HG03139 (cell line): ENCODE data around the gene RAB40C.

Source experiments
- ATAC-seq: cut with Tn5 transposase; IDR thresholded peaks from one replicate; pipeline ENCODE4 v1.9.1; 2021; ENCODE audit not compliant: unreplicated experiment

The RAB40C gene

DNA sequence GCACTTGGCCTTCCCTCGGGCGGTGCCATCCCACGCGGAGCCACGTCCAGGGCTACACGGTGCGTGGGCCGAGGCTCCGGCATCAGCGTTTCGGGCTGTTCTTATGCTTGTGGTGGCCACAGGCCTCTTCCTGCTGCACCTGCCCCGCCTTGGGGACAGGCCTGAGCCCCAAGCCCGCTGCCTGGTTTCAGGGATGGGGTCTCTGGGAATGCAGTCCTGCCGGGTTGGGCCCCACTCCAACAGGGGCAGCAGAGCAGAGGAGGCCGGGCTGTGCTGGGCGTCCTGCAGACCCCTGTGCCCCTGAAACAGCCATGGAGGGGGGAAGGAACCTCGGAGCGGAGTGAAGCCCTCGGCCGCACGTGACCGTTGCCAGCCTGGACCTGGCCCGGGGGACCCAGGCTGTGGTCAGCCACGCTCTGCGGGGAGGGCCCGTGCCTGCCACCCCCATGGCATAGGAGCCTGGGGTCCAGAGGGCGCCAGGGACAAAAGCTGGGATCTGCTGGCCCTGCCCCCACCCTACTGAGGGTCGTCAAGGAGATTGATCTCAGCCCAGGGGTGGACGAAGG, 40.5 kb downstream of the RAB40C start:
- ATAC-seq = no peak

DNA sequence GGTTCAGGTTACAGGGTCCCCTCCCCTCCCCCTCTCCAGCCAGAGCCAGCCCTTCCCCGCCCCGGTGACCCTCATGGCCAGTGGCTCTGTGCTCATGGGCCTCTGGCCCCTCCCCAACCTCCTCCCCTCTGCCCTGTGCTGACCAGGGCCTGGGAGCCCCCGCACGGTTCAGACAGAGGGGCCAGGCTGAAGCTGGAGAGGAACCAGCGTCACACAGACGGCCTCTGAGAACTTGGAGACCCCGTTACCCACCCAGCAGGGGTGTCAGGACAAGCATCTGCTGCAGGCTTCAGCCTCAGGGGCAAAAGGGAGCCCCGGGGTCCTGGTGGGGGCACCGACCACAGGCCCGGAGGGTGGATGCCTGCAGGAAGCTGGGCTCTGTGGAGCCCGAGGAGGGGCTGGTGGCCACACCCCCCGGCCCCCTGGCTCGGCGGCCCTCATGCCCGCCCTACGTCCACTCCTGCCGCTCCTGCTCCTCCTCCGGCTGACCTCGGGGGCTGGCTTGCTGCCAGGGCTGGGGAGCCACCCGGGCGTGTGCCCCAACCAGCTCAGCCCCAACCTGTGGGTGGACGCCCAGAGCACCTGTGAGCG, 41.0 kb downstream of the RAB40C start, which contains the start of gene WFIKKN1:
Gene WFIKKN1, plus strand, starts transcription at position 171 of the 591 bp plus-strand sequence. Its CDS starts 269 bp downstream, at position 440.
- ATAC-seq = no peak

DNA sequence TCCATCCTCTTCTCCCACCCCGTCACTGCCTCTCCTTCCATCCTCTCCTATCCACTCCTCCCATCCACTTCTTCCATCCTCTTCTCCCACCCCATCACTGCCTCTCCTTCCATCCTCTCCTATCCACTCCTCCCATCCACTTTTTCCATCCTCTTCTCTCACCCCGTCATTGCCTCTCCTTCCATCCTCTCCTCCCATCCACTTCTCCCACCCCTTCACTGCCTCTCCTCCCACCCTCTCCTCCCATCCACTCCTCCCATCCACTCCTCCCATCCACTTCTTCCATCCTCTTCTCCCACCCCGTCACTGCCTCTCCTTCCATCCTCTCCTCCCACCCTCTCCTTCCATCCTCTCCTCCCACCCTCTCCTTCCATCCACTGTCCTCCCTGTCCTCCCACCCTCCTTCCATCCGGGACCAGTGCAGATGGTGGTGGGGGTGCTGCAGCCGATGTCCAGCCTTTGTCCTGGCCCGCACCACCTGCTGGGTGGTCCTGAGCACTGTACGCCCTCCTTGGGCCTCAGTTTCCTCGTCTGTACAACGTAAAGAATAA, 42.0 kb downstream of the RAB40C start:
- ATAC-seq = no peak

DNA sequence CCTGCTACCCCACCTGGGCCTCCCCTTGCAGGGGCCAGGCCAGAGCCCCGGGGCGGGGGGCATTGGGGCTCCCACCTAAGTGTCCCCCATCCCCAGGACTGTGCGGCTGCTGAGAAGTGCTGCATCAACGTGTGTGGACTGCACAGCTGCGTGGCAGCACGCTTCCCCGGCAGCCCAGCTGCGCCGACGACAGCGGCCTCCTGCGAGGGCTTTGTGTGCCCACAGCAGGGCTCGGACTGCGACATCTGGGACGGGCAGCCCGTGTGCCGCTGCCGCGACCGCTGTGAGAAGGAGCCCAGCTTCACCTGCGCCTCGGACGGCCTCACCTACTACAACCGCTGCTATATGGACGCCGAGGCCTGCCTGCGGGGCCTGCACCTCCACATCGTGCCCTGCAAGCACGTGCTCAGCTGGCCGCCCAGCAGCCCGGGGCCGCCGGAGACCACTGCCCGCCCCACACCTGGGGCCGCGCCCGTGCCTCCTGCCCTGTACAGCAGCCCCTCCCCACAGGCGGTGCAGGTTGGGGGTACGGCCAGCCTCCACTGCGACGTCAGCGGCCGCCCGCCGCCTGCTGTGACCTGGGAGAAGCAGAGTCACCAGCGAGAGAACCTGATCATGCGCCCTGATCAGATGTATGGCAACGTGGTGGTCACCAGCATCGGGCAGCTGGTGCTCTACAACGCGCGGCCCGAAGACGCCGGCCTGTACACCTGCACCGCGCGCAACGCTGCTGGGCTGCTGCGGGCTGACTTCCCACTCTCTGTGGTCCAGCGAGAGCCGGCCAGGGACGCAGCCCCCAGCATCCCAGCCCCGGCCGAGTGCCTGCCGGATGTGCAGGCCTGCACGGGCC, 42.8 kb downstream of the RAB40C start:
- no peak for ATAC-seq

DNA sequence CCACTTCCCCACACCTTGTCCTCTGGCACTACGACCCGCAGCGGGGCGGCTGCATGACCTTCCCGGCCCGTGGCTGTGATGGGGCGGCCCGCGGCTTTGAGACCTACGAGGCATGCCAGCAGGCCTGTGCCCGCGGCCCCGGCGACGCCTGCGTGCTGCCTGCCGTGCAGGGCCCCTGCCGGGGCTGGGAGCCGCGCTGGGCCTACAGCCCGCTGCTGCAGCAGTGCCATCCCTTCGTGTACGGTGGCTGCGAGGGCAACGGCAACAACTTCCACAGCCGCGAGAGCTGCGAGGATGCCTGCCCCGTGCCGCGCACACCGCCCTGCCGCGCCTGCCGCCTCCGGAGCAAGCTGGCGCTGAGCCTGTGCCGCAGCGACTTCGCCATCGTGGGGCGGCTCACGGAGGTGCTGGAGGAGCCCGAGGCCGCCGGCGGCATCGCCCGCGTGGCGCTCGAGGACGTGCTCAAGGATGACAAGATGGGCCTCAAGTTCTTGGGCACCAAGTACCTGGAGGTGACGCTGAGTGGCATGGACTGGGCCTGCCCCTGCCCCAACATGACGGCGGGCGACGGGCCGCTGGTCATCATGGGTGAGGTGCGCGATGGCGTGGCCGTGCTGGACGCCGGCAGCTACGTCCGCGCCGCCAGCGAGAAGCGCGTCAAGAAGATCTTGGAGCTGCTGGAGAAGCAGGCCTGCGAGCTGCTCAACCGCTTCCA, 43.6 kb downstream of the RAB40C start:
- ATAC-seq = no peak

DNA sequence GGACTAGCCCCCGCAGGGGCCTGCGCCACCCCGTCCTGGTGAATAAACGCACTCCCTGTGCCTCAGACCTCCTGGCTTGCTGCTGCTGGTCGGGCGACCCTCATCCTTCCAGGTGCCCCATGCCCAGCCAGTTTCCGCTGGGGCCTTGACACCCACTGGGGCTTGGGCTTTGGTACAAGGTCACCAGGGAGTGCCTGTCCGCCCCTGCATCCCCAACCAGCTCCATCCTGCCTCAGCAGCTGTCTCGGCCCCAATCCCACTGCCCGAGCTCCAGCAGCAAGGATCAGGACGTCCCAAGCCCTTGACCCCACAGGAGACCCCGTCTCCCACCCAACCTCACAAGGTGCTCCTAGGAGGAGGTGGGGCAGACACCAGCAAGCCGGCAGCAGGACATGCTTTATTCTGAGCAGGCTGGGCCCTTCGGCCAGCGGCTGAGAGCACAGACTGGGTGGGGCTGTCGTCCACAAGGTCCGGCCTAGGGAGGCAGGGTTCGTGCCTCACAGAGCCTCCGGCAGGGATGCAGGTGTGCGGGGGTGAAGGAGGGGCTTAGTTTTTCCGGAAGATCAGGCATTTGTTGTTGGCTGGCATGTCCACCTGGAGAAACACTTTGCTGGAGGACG, 44.3 kb downstream of the RAB40C start:
- no peak for ATAC-seq

DNA sequence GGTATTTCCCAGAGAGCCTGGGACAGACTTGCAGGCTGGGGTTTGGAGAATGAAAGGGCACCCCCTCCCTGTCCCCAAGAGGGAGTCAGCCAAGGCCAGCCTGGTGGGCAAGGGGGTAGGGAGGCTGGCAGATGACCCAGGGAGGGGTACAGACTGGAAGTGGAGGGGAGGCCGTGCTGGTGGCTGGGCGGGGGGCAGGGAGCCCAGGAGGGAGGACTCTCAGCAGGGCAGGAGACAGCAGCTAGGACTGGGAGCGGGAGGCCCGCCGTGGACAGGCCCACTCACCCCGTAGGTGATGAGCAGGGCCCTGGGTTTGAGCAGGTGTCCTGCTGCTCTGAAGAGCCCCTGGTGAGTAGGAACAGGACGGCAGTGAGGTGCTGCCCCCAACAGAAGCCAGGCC, 45.1 kb downstream of the RAB40C start:
- ATAC-seq = no peak

DNA sequence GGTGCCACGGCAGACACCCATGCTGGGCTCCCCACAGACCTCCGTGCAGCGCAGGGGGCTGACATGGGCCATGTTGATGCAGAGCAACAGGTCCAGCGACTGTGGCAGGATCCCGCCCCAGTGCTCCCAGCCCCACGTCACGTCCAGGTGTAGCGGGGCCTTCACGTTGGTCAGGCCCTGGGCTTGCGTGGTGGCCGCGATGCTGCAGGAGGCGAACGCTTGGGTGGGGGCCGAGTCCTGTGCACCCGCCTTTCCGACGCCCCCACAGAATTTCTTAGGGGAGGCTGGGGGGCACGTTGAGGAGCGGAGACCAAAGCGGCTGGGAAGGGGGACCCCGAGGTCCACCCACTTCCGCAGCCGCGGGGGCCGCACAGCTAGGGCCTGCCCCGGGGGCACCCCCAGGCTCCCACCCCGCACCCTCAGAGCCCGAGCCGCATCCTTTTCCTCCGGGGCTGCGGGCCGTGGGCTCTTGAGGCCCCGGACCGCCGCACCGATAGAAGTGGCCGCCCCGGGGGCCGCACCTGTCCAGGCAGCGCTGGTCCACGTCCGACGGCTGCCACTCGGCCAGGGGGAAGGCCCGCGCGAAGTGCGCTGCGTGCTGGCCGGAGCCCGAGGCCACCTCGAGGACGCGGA, 45.8 kb downstream of the RAB40C start:
- no peak for ATAC-seq

DNA sequence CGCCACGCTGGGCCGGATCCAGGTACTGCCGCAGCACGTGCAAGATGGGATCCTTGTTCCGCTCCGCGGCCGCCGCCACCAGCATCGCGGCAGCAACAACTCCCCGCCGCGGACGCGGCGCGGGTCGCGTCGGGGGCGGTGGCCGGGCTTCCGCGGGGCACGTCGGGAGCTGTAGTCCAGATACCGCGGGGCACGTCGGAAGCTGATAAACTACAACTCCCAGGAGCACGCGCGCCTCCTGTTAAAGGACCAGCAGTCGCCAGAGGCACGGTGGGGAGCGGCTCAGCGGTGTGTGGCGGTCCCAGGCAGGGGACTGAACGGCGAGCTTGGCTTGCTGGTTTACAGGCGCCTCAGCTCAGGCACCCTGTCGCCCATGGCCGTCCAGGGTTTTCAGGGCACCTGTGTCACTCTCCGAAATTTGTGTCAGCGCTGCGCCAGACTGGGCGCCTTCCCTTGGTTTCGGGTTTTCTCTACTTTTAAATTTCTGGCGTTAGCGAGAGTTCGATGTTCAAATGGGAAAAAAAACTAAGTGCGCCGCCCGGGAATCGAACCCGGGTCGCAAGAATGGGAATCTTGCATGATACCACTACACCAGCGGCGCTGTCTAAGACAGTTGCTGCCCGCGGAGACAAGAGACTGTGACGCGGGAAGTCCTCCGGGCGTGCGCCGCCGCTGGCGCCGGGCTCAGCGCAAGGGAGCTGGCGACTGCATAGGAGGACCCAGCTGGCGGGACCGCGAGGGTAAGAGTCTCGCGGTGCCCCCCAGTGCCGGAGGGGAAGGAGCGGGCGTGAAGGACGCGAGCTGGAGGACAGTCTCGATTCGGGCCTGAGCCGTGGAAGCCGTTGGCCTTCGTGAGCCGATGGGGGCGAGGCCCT, 46.6 kb downstream of the RAB40C start, which contains the start of gene METTL26:
Gene METTL26, minus strand, starts transcription at position 100 of the 875 bp plus-strand sequence. Its CDS starts 15 bp downstream, at position 85.
- ATAC-seq = peak; percentile 51

DNA sequence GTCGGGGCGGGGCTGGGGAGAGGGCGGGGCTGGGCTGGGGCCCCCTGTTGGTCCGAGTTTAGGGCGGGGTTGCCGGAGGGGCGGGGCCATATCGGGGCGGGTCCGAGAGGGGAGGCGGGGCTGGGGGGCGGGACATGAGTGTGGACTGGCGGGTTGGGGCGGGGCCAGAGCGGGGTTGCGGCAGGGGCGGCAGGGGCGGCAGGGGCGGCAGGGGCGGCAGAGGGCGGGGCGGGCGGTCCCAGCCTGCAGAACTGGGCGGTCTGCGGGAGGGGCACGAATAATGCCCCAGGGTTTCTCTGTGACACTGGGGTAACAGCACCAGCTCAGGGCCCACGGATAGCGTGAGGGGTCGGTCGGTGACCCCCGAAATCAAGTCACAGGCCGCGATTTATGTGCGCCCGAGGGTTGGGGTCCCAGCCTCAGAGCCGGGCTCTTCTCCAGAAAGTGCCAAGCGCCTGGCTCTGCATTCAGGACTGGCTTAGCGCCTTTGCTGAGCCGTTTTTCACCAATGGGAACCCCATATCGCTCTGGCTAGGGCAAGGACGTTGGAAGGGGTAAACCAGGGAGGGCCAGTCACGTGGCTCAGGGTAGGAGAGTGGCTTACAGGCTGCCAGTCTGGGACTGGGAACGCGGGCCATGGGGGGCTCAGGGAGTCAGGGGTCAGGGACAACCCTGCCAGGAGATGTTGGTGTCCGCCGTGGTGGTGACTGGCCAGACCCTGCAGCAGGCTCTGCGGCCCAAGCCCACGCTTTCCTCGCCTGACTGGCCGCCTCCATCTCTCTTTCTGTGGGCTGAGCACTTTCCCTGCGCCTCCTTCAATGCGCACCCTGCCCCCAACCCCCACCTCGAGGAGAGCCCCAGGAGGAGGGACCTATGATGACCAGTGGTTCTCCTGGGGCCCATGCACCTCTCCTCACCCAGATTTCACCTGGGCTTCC, 47.5 kb downstream of the RAB40C start:
- ATAC-seq = no peak

DNA sequence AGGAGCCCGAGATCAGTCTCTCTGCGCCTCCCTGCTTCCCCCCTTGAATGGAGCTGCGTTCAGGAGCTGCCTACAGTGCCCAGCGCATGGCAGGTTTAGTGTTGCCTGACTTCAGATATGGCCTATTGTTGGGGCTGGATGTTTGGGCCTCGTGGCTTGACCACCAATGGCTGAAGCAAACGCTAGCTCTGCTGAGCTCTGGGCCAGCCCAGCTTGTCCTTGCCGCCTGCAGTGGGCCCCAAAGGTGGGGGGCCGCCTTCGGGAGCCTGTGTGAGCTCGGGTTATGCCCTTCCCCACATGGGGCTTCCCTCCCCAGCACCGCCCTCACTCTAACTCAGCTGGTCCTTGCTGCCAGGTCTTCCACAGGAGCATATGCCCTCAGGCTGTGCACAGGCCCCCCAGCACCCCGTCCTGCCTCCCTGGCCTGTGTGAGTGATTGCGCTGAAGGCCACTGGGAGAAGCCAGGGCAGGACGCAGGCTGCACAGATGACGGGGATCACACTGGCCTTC, 48.2 kb downstream of the RAB40C start:
- ATAC-seq = no peak

DNA sequence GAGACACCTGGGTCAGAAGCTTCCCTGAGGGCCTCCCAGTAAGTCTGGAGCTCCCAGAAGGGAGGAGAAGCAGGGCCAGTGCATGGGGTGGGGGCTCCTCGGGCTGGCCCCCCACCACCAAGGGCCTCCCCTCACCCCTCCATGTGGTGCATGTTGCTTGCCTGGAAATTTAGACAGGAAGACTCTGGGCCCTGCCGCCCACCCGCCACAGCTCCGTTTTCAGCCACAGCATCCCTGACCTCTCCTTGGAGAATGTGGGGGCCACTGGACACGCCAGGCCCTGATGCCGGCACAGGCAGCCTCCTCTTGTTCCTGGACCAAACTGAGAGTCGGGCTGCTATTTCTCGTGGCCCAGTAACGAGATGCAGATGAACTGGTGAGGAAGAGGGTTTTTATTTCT, 49.0 kb downstream of the RAB40C start:
- ATAC-seq = no peak

DNA sequence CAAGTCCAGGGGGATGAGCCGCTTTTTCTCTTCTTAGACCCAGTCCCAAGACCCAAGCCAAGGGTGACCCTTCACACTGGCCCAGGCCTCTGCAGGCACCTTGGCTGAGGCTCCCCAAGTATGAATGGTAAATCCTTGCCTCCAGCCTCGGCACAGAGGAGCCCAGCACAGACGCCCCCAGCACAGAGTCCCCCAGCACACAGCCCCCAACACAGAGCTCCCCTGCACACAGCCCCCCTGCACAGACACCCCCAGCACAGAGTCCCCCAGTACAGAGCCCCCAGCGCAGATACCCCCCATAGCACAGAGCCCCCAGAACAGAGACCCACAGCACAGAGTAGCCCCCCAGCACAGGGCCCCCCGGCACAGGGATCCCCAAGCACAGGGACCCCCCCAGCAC, 50.7 kb downstream of the RAB40C start:
- ATAC-seq = no peak

DNA sequence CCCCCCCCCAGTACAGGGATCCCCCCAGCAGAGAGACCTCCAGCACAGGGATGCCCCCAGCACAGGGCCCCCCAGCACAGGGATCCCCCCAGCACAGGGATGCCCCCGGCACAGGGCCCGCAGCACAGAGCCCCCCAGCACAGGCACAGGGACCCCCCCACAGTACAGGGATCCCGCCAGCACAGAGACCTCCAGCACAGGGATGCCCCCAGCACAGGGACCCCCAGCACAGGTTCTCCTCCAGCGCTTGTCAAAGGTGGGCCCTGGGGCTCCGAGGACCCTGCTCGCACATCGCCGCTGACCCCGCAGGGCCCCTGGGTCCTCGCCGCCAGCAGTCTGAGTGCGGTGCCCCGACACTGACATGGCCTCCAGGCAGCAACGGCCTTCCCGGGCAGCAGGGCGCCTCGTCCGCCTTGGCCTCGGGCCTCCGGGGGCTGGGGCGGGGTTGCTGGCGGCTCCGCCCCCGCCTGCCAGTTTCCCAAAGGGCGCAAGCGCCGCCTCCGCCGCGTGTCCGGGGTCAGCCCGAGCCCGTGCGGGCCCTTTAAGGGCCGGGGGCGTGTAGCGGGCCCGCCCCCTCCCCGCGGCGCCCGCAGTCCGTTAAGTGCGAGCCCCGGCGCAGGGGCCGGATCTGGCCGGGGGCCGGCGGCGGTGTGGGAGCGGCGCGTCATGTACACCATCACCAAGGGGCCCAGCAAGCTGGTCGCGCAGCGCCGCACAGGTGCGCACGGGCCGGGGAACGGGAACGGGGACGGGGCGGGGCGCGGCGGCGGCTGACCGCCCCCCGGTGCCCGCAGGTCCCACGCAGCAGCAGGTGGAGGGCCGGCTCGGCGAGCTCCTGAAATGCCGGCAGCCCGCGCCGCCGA, 51.7 kb downstream of the RAB40C start, which contains the start of gene MCRIP2:
Gene MCRIP2, plus strand, starts transcription at position 503 of the 863 bp plus-strand sequence. Its CDS starts 164 bp downstream, at position 667.
- no peak for ATAC-seq

DNA sequence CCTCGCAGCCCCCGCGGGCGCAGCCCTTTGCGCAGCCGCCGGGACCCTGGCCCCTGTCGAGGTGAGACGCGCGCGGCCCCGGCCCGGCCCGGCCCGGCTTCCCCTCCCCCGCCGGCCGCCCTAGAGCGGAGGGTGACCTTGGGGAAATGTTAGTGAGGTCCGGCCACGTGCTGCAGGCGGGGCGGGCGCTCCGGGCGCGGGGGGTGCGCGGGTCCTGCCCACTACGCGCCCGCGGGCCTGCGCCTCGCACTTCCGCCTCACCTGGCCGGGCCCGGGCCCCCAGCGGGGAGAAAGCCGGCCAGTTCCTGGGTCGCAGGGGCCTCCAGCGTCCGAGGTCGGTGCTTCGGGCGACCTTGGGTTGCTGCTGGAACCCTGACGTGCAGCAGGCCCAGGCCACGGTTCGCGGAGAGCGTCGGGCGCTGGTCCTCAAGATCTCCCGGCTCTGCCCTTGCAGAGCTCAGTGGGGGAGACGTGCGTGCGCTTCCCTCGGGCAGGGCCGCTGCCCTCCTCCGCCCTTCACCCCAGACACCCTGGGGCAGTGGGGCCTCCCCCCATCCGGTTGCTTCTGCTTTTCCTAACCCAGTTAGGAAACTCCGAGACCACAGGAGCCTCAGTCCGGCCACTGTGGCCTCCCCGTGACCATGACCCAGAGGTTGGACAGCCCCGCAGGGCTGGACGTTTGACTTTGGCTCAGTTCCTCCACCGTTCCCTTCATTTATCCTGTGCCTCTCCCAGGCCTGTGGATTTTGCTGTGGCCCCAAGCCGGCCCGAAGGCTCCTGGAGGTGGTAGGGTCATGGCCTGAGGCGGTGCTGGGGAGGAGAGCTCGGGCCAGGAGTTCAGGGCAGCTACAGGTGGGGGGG, 52.6 kb downstream of the RAB40C start:
- no peak for ATAC-seq

DNA sequence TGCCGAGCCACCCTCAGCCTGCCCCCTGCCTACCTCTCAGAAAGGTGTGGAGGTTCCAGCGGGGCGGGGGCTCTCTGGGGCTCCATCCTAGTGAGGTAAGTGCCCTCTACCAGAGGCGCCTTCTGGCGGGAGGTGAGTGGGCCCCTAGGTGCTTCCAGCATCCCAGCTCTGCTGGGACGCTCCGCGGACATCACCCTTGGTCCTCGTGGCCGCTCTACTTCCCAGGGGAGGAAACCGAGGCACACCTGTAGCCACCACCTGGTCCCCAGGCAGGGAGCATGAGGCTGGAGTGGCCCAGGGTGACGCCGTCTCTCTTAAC, 53.1 kb downstream of the RAB40C start:
- ATAC-seq = no peak
